Measurements from ENCODE around the gene C1orf50. TPM values are rescaled to one million over a fixed set of nuclear protein-coding genes. Genes with fewer than 3 reads are reported as not detected.

The C1orf50 gene
- total RNA-seq, 1 experiment from 2014 or later, result 7.7 TPM

GRCh38 chr1:42748461-42749410 lies 18.3 kb upstream of the C1orf50 start:
- no peaks in the 10 kb centered on the region for H3K79me2 ChIP-seq (ENCODE audit: insufficient read depth, low read length)
- H4K8ac ChIP-seq (replicated peaks; ENCODE audit: insufficient read length, low read depth, low read length), result no peak overlapping the region
- no peak overlapping the region for H3K4me2 ChIP-seq (ENCODE audit: insufficient read depth, insufficient read length, low read length)
- Mint-ChIP-seq H3K36me3 (ENCODE audit: insufficient read depth in 1 of 3, low read depth in 3 of 3) (peaks cover 44 to 69% (median 63%) of the 10 kb centered on the region in 3 experiments), H3K4me1 (peaks cover under 1 to 4% of the 10 kb centered on the region in 2 experiments; a peak in 3 of 4 replicates), H3K27ac (peak overlapping the region in 1 of 3 experiments; percentile 49; a peak in 2 of 7 replicates), H3K9me3 (peaks cover 15 to 18% of the 10 kb centered on the region in 2 experiments), H3K4me3 (no peak overlapping the region; a peak in 1 of 5 replicates), H3K27me3 (ENCODE audit: low read depth) (no peaks in the 10 kb centered on the region; the same call in 1 of the 2 replicates)
- no peak overlapping the region for H3T11ph ChIP-seq (ENCODE audit: low read length)
- no peak overlapping the region for H3K27ac ChIP-seq (ENCODE audit: insufficient read length, low read depth, low read length)
- no peak overlapping the region for H3K23ac ChIP-seq (ENCODE audit: insufficient read length, low read depth, low read length)
- H2AK5ac ChIP-seq (ENCODE audit: insufficient read length, low read length), result no peak overlapping the region
- no peaks in the 10 kb centered on the region for H3K4me1 ChIP-seq (ENCODE audit: insufficient read depth, low read length)
- H3K4ac ChIP-seq (ENCODE audit: low read depth, low read length), result no peak overlapping the region
- H2BK15ac ChIP-seq (ENCODE audit: low read depth, low read length), result no peak overlapping the region
- H3K14ac ChIP-seq (ENCODE audit: insufficient read depth, low read length), result no peak overlapping the region
- no peaks in the 10 kb centered on the region for H3K79me1 ChIP-seq (ENCODE audit: insufficient read depth, low read depth, low read length, poor library complexity, severe bottlenecking)
- no peak overlapping the region for H2BK5ac ChIP-seq (ENCODE audit: insufficient read length, low read length)
- no peak overlapping the region for H2BK20ac ChIP-seq (ENCODE audit: low read depth, low read length, poor library complexity, severe bottlenecking)
- no peak overlapping the region for H2BK120ac ChIP-seq (ENCODE audit: low read depth, low read length, poor library complexity, severe bottlenecking)
- H3K27me3 ChIP-seq (ENCODE audit: insufficient read depth, low read length), result no peaks in the 10 kb centered on the region
- H4K20me1 ChIP-seq (ENCODE audit: control insufficient read depth, insufficient read depth, insufficient read length), result no peaks in the 10 kb centered on the region
- no CpG with 5 or more reads among the region's 14 CpGs for WGBS (ENCODE audit: extremely low coverage, insufficient read length, low lambda C conversion rate)
- no peaks in the 10 kb centered on the region for H3K23me2 ChIP-seq (ENCODE audit: insufficient read length, low read depth, low read length, poor library complexity, severe bottlenecking)
- H4K5ac ChIP-seq (ENCODE audit: insufficient read length, low read depth, low read length), result no peak overlapping the region
- no peak overlapping the region for H2AFZ ChIP-seq (ENCODE audit: low read length)
- no peak for TF ChIP-seq CTCF (conservative IDR thresholded peaks at IDR 0.05)
- H3K56ac ChIP-seq (ENCODE audit: insufficient read length, low read depth, low read length), result no peak overlapping the region
- no peak overlapping the region for H2BK12ac ChIP-seq (ENCODE audit: insufficient read length, low read depth, low read length)
- H3K9me3 ChIP-seq (ENCODE audit: control insufficient read depth, low read depth, low read length), result no peaks in the 10 kb centered on the region
- H3K9ac ChIP-seq (ENCODE audit: extremely low read depth, insufficient read length, low read length), result no peak overlapping the region
- no peak overlapping the region for H3K18ac ChIP-seq (ENCODE audit: insufficient read length, low read depth, low read length)
- no peak overlapping the region for H4K91ac ChIP-seq (ENCODE audit: insufficient read length, low read depth, low read length)
- DNase-seq, result no peak
